Esophagus (tissue), 2 donors: ENCODE measurements around the gene RPA1. TPM values are rescaled to one million over a fixed set of nuclear protein-coding genes. Genes with fewer than 3 reads are reported as not detected.

Experiments
- H3K27ac ChIP-seq, 2 donors: one replicate each; pipeline ENCODE4 v1.5.1; 2013; ENCODE audit warnings: low read depth in 2 of 2, mild to moderate bottlenecking in 2 of 2, inconsistent platforms in 1 of 2, low read length in 1 of 2, moderate library complexity in 1 of 2
- H3K27me3 ChIP-seq, 2 donors: one replicate each; pipeline ENCODE4 v1.6.1; 2013; ENCODE audit warnings: low read length in 2 of 2, control low read depth in 1 of 2, mild to moderate bottlenecking in 1 of 2; ENCODE audit not compliant: insufficient read depth in 2 of 2, control insufficient read depth in 1 of 2
- H3K36me3 ChIP-seq, 2 donors: one replicate each; pipeline ENCODE4 v1.6.1; 2013; ENCODE audit warnings: low read length in 1 of 2; ENCODE audit not compliant: control insufficient read depth in 2 of 2, insufficient read depth in 2 of 2
- H3K4me1 ChIP-seq, 2 donors: one replicate each; pipeline ENCODE4 v1.6.1; 2013; ENCODE audit warnings: low read length in 1 of 2; ENCODE audit not compliant: control insufficient read depth in 2 of 2, insufficient read depth in 2 of 2
- H3K4me3 ChIP-seq, 2 donors: one replicate each; pipeline ENCODE4 v1.5.1; 2013; ENCODE audit warnings: low read length in 2 of 2, mild to moderate bottlenecking in 2 of 2, low read depth in 1 of 2, moderate library complexity in 1 of 2
- H3K9me3 ChIP-seq, 2 donors: one replicate each; pipeline ENCODE4 v1.6.1; 2013; ENCODE audit warnings: mild to moderate bottlenecking in 2 of 2, low read depth in 1 of 2, low read length in 1 of 2, moderate library complexity in 1 of 2; ENCODE audit not compliant: control insufficient read depth in 2 of 2, insufficient read depth in 1 of 2
- WGBS, 2 donors: extraction: QIAGEN DNeasy Blood & Tissue Kit; methylation state at CpG; one replicate each; pipeline ENCODE4 v1.1.7; 2013; 5-methylcytosine and 5-hydroxymethylcytosine counted together
- polyA plus RNA-seq, 2 donors: library from polyadenylated mRNA; stranded (reverse); fragments of 200-250 nt; gene quantifications; one replicate each; pipeline ENCODE4 v1.2.3, GENCODE V29; 2013
- donor health status: healthy with polysubstance abuse.
- donor health status: Bipolar disorder and iron deficiency.

Gene RPA1
- polyA plus RNA-seq, 2 donors = 8.6 to 33.7 TPM

GRCh38 chr17:1941272-1942065, 111.7 kb downstream of the RPA1 start:
- Histone ChIP-seq H3K36me3 (no peaks in the 10 kb centered on the region), H3K27ac (no peak overlapping the region), H3K4me1 (no peaks in the 10 kb centered on the region), H3K9me3 (peaks cover 0 to under 1% of the 10 kb centered on the region in 2 donors), H3K27me3 (no peaks in the 10 kb centered on the region), H3K4me3 (no peak overlapping the region)
- WGBS, 2 donors = 66 to 69% methylated on average over 23 of the region's 23 CpGs

GRCh38 chr17:1942066-1942365, 112.2 kb downstream of the RPA1 start:
- 73 to 83% methylated on average over 7 of the region's 7 CpGs for WGBS, 2 donors
- Histone ChIP-seq H3K4me1 (no peaks in the 10 kb centered on the region), H3K27ac (no peak overlapping the region)

GRCh38 chr17:1942666-1943435, 113.0 kb downstream of the RPA1 start:
- WGBS, 2 donors = 88 to 90% methylated on average over 21 of the region's 21 CpGs
- Histone ChIP-seq H3K4me1 (no peaks in the 10 kb centered on the region), H3K4me3 (no peak overlapping the region), H3K36me3 (no peaks in the 10 kb centered on the region), H3K27me3 (no peaks in the 10 kb centered on the region), H3K27ac (no peak overlapping the region), H3K9me3 (peaks cover 0 to 3% of the 10 kb centered on the region in 2 donors)

More at GRCh38 chr17:1942066-1942365, 112.2 kb downstream of the RPA1 start:
- Histone ChIP-seq H3K27me3 (no peaks in the 10 kb centered on the region), H3K9me3 (peaks cover 0 to 3% of the 10 kb centered on the region in 2 donors), H3K4me3 (no peak overlapping the region), H3K36me3 (no peaks in the 10 kb centered on the region)

GRCh38 chr17:1943436-1943831, 113.6 kb downstream of the RPA1 start:
- H3K27me3 ChIP-seq = no peaks in the 10 kb centered on the region
- H3K4me1 ChIP-seq = no peaks in the 10 kb centered on the region
- peaks cover 0 to 3% of the 10 kb centered on the region in 2 donors for H3K9me3 ChIP-seq
- H3K4me3 ChIP-seq = no peak overlapping the region
- no peak overlapping the region for H3K27ac ChIP-seq
- H3K36me3 ChIP-seq = no peaks in the 10 kb centered on the region
- WGBS, 2 donors = 76% methylated on average over 10 to 11 of the region's 11 CpGs

GRCh38 chr17:1945621-1946020, 115.8 kb downstream of the RPA1 start:
- H3K4me1 ChIP-seq = no peaks in the 10 kb centered on the region
- no peaks in the 10 kb centered on the region for H3K36me3 ChIP-seq
- 91 to 94% methylated on average over 12 of the region's 12 CpGs for WGBS, 2 donors
- H3K27ac ChIP-seq = no peak overlapping the region
- peaks cover 0 to 3% of the 10 kb centered on the region in 2 donors for H3K9me3 ChIP-seq
- no peak overlapping the region for H3K4me3 ChIP-seq
- no peaks in the 10 kb centered on the region for H3K27me3 ChIP-seq

GRCh38 chr17:1946021-1946932, 116.5 kb downstream of the RPA1 start:
- no peaks in the 10 kb centered on the region for H3K36me3 ChIP-seq
- H3K4me1 ChIP-seq = no peaks in the 10 kb centered on the region
- H3K27ac ChIP-seq = no peak overlapping the region
- 89 to 91% methylated on average over 20 of the region's 20 CpGs for WGBS, 2 donors
- no peak overlapping the region for H3K4me3 ChIP-seq
- H3K27me3 ChIP-seq = no peaks in the 10 kb centered on the region
- peaks cover 0 to 3% of the 10 kb centered on the region in 2 donors for H3K9me3 ChIP-seq

GRCh38 chr17:1947229-1947742, 117.5 kb downstream of the RPA1 start:
- H3K27me3 ChIP-seq = no peaks in the 10 kb centered on the region
- H3K4me3 ChIP-seq = no peak overlapping the region
- peaks cover 0 to 3% of the 10 kb centered on the region in 2 donors for H3K9me3 ChIP-seq
- 76 to 89% methylated on average over 22 of the region's 22 CpGs for WGBS, 2 donors
- no peak overlapping the region for H3K27ac ChIP-seq
- no peaks in the 10 kb centered on the region for H3K4me1 ChIP-seq
- H3K36me3 ChIP-seq = no peaks in the 10 kb centered on the region

GRCh38 chr17:1947743-1948516, 118.1 kb downstream of the RPA1 start:
- Histone ChIP-seq H3K9me3 (peaks cover 0 to 3% of the 10 kb centered on the region in 2 donors), H3K27ac (no peak overlapping the region), H3K4me1 (no peaks in the 10 kb centered on the region), H3K4me3 (no peak overlapping the region), H3K36me3 (no peaks in the 10 kb centered on the region), H3K27me3 (no peaks in the 10 kb centered on the region)
- WGBS, 2 donors = 80 to 90% methylated on average over 22 of the region's 22 CpGs

- Histone ChIP-seq H3K9me3 (peaks cover 0 to 3% of the 10 kb centered on the region in 2 donors), H3K4me1 (no peaks in the 10 kb centered on the region), H3K27ac (no peak overlapping the region), H3K36me3 (no peaks in the 10 kb centered on the region), H3K4me3 (no peak overlapping the region), H3K27me3 (no peaks in the 10 kb centered on the region)
- 90 to 93% methylated on average over 14 of the region's 14 CpGs for WGBS, 2 donors
These were observed 118.7 kb downstream of the RPA1 start for GRCh38 chr17:1948517-1948825.
